GM12878 (cell line): ENCODE results near the gene TMEM127. TPM values are rescaled to one million over a fixed set of nuclear protein-coding genes. Genes with fewer than 3 reads are reported as not detected.

Source experiments
- ATF2 ChIP-seq: IDR thresholded peaks from 2 replicates; pipeline ENCODE4 v1.6.1; 2012; ENCODE audit warnings: low read length, inconsistent platforms
- ATF7 ChIP-seq: fragments of 450-650 bp; IDR thresholded peaks from 2 replicates; pipeline ENCODE4 v1.6.1; 2016; ENCODE audit warnings: low read depth, mild to moderate bottlenecking
- CBX5 ChIP-seq: sonication (generic); IDR thresholded peaks from 2 replicates; pipeline ENCODE4 v1.6.1; 2016; ENCODE audit warnings: low read depth, moderate library complexity, mild to moderate bottlenecking, inconsistent platforms
- MTA2 ChIP-seq: fragments of 450-650 bp; IDR thresholded peaks from 2 replicates; pipeline ENCODE4 v1.6.1; 2016; ENCODE audit warnings: low read depth, mild to moderate bottlenecking, moderate library complexity
- MTA3 ChIP-seq: IDR thresholded peaks from 2 replicates; pipeline ENCODE4 v1.6.1; 2012; ENCODE audit warnings: low read length, inconsistent platforms, borderline replicate concordance
- PML ChIP-seq: IDR thresholded peaks from 2 replicates; pipeline ENCODE4 v1.6.1; 2012; ENCODE audit warnings: low read length, inconsistent platforms
- POU2F2 ChIP-seq: IDR thresholded peaks from 3 replicates; pipeline ENCODE4 v1.6.1; 2011; ENCODE audit warnings: low read depth, mild to moderate bottlenecking, low read length, borderline replicate concordance
- RELB ChIP-seq: fragments of 450-650 bp; IDR thresholded peaks from 2 replicates; pipeline ENCODE4 v1.6.1; 2017; ENCODE audit warnings: low read depth, mild to moderate bottlenecking, moderate library complexity
- RUNX3 ChIP-seq: IDR thresholded peaks from 2 replicates; pipeline ENCODE4 v1.6.1; 2012; ENCODE audit warnings: low read length, inconsistent platforms
- SKIL ChIP-seq: fragments of 450-650 bp; IDR thresholded peaks from 2 replicates; pipeline ENCODE4 v1.6.1; 2017; ENCODE audit warnings: mild to moderate bottlenecking, low read depth, inconsistent platforms; ENCODE audit not compliant: poor library complexity, severe bottlenecking
- polyA plus RNA-seq, 11 experiments: library from polyadenylated mRNA; depleted of rRNA in 4 of 11; unstranded in 6 of 11; stranded (reverse) in 5 of 11; fragments of >200 nt; fragmentation: Nextera tagmentation in 4 of 11; fragmentation: Illumina TruSeq in 1 of 11; extraction: Ambion mirVana in 4 of 11; extraction: Trizol in 1 of 11; gene quantifications; 1 replicate in 1 of 11; 2 replicates in 10 of 11; pipeline versions ENCODE4 v1.2.1 to v1.2.3, GENCODE V29; 2011 to 2016; ENCODE audit warnings: inconsistent platforms in 2 of 11, missing spikeins in 2 of 11, low read depth in 1 of 11
- total RNA-seq, 4 experiments: library from RNA; depleted of rRNA in 3 of 4; stranded (reverse); fragments of >200 nt in 3 of 4; fragmentation: Illumina TruSeq in 1 of 4; extraction: Trizol in 1 of 4; gene quantifications; 2 replicates each; pipeline versions ENCODE4 v1.2.1 to v1.2.3, GENCODE V29; 2013 to 2021

Gene TMEM127
- total and polyA plus RNA-seq, 10 of the 15 experiments (the other 5 are each of a cell fraction or from before 2014, with no cell fraction given), result 2.6 to 27.2 (median 17.7) TPM

- TF ChIP-seq RELB (no peak; the same call in 1 of the 2 replicates), PML (0 out of 2 replicates have a peak, but pooled peaks have one; percentile 16), RUNX3 (peak; percentile 53), SKIL (peak; percentile 51), ATF2 (0 out of 2 replicates have a peak, but pooled peaks have one; percentile 23), CBX5 (peak; percentile 43; the same call in 1 of the 2 replicates), POU2F2 (peak; percentile 55; the same call in 1 of the 3 replicates), MTA3 (no peak), ATF7 (peak; percentile 68; the same call in 1 of the 2 replicates), MTA2 (peak; percentile 21; the same call in 1 of the 2 replicates)
These were observed 58.0 kb downstream of the TMEM127 start (continued) for GRCh38 chr2:96207774-96208142.
